ENCODE data around the gene STK10.
"Not testable (repeated sequence)": the region's sequence is repeated elsewhere in the genome, so short reads cannot be mapped to it uniquely, and the experiment has no call there.

The STK10 gene

DNA sequence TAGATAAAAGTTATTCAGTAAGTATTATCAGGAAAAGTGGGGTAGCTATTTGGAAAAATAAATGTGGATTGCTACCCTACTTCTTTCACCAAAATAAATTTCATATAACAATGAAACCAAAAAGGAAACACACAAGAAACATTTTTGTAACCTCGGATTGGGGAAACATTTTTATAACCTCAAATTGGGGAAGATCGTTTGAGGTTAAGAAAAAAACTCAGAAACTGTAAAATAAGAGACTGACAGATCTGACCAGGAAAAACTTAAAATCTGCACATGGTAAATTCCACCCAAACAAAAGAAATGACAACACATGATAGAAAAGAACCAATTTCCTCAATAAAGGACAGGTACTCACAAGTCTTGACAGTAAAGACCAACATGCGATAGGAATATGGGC is 19.5 kb upstream of the STK10 start:
- TF ChIP-seq, protein P1, sequence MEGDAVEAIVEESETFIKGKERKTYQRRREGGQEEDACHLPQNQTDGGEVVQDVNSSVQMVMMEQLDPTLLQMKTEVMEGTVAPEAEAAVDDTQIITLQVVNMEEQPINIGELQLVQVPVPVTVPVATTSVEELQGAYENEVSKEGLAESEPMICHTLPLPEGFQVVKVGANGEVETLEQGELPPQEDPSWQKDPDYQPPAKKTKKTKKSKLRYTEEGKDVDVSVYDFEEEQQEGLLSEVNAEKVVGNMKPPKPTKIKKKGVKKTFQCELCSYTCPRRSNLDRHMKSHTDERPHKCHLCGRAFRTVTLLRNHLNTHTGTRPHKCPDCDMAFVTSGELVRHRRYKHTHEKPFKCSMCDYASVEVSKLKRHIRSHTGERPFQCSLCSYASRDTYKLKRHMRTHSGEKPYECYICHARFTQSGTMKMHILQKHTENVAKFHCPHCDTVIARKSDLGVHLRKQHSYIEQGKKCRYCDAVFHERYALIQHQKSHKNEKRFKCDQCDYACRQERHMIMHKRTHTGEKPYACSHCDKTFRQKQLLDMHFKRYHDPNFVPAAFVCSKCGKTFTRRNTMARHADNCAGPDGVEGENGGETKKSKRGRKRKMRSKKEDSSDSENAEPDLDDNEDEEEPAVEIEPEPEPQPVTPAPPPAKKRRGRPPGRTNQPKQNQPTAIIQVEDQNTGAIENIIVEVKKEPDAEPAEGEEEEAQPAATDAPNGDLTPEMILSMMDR (IDR thresholded peaks at IDR 0.05; ENCODE audit: low read depth, low read length, missing control alignments) = no peak
- H3K4me3 ChIP-seq (ENCODE audit: low read depth, low read length) = no peak overlapping the region
- DNase-seq (ENCODE audit: low read depth) = no peak
- in situ Hi-C loops (cut with HindIII; ENCODE audit: low sequenced_read_pairs) = no loop called here

DNA sequence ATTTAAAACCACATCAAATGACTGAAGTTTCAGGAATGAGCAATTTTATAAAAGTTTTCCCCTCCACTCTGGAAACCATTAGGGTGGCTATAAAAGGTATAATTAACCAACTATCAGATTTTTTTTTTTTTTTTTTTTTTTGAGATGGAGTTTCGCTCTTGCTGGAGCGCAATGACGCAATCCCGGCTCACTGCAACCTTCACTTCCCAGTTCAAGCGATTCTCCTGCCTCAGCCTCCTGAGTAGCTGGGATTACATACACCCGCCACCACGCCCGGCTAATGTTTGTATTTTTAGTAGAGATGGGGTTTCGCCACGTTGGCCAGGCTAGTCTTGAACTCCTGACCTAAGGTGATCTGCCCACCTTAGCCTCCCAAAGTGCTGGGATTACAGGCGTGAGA is 18.0 kb upstream of the STK10 start:
- in situ Hi-C loops (cut with HindIII; ENCODE audit: low sequenced_read_pairs); H3K4me3 ChIP-seq (ENCODE audit: low read depth, low read length); DNase-seq (ENCODE audit: low read depth): not testable (repeated sequence)

DNA sequence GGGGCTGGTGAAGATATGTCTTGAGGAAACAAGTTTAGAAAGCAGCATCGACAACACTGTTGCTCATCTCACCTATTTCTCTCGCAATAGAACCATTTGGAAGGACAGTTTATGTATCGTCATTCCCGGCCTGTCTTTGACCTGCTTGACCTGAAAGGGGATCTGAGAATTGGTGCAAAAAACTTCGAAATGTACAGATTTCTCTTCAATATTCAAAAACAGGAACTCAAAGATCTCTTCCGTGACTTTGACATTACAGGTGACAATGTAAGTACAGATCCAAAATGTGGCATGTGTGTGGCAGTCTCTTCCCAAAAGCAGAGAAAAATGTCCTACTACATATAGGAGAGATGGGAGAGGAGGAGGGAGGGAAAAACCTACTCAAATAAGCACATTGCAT is 12.5 kb upstream of the STK10 start:
- in situ Hi-C loops (cut with HindIII; ENCODE audit: low sequenced_read_pairs) = no loop called here
- DNase-seq (ENCODE audit: low read depth) = no peak
- no peak overlapping the region for H3K4me3 ChIP-seq (ENCODE audit: low read depth, low read length)
- TF ChIP-seq, protein P1 (IDR thresholded peaks at IDR 0.05; ENCODE audit: low read depth, low read length, missing control alignments) = no peak

DNA sequence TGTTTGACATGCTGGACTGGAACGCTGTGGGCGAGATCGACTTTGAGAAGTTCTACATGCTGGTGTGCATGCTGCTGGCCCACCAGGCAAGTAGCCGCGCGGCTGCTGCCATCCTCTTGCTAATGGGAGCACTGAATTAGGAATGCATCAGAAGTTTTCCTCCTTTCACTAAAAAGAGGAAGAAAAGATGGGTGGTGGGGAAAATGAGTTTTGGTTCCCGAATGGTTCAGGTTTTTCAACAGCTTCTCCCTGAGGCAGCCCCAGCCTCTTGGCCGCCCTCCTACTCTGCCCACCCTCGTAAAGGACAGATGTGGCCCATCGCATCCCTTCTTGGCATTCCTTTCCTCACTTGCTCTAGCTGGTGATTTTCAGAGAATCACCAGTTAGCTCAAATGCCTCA is 11.4 kb upstream of the STK10 start:
- DNase-seq (ENCODE audit: low read depth) = no peak
- in situ Hi-C loops (cut with HindIII; ENCODE audit: low sequenced_read_pairs) = no loop called here
- TF ChIP-seq, protein P1 (IDR thresholded peaks at IDR 0.05; ENCODE audit: low read depth, low read length, missing control alignments) = no peak
- H3K4me3 ChIP-seq (ENCODE audit: low read depth, low read length) = no peak overlapping the region

DNA sequence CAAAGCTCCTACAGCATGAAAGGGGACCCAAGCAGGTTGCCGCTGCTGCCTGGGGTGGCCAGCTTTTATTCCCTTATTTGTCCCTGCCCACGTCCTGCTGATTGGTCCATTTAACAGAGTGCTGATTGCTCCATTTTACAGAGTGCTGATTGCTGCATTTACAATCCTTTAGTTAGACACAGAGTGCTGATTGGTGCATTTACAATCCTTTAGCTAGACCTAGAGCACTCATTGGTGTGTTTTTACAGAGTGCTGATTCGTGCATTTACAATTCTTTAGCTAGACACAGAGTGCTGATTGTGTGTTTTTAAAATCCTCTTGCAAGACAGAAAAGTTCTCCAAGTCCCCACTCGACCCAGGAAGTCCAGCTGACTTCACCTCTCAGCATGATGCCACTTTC is 9.8 kb upstream of the STK10 start:
- in situ Hi-C loops (cut with HindIII; ENCODE audit: low sequenced_read_pairs); DNase-seq (ENCODE audit: low read depth): not testable (repeated sequence)

DNA sequence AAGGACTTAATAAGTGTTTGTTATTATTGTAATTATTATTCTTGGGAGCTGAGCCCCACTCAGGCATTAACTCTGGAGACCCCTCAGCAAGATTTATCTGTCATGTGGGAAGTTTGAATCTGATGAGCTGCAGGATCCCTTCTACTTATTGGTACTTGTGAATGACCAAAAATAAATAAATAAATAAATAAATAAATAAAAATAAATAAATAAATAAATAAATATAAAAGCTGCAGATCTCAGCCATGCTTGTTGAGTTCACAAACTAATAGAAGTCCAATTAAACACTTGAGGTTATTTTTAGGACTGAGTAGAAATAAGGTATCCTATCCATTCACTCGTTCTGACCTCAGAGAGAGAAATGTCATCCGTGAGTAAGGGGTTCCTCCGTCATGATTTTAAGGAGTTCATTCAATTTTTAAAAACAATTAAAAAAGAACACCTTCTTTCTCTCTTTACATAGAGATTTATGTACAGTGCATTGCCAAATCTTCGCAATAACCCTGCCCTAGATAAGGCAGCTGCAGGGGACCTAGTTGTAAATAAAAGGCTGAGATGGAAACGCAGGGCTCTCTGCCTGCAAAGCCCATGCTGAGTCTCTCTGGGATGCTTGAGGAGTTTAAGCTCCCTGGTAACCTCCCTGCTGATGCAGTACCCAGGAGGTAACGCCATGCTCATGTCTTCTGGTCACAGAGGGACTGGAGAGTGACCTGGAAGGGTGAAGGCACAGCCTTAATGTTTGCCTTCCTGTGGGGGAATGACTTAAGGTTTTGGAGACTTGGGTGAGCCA is 7.2 kb upstream of the STK10 start:
- in situ Hi-C loops (cut with HindIII; ENCODE audit: low sequenced_read_pairs) = no loop called here
- no peak for DNase-seq (ENCODE audit: low read depth)
- TF ChIP-seq, protein P1 (IDR thresholded peaks at IDR 0.05; ENCODE audit: low read depth, low read length, missing control alignments) = no peak

More for the DNA sequence above, 9.8 kb upstream of the STK10 start:
- H3K4me3 ChIP-seq (ENCODE audit: low read depth, low read length) = not testable (repeated sequence)

DNA sequence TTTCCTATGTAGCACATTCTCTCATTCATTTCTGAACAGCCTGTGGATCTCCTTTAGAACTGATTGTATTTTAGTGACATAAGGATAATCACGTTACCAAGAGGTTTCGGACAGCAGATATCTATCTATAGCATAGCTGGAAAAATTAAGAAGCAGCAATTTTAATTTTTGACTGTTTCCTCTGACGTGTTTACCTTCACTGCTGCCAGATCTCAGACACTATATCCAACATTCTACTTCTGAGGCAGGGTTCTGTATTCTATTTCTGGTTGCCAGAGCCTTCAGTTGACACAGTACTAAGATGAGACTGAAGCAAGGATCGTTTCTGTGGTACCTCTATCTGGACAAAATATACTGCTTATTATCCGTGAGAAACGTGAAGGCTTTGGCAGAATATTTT is 5.8 kb upstream of the STK10 start, which contains the start of gene EFCAB9:
TSS of gene EFCAB9 (plus strand) at position 301 of the 400 bp plus-strand sequence. CDS start at position 302, 1 bp downstream.
- in situ Hi-C loops (cut with HindIII; ENCODE audit: low sequenced_read_pairs) = no loop called here
- TF ChIP-seq, protein P1 (IDR thresholded peaks at IDR 0.05; ENCODE audit: low read depth, low read length, missing control alignments) = no peak
- no peak for DNase-seq (ENCODE audit: low read depth)
- no peak within 1 kb of the TSS for H3K4me3 ChIP-seq (ENCODE audit: low read depth, low read length)

More for the DNA sequence above, 7.2 kb upstream of the STK10 start:
- no peak overlapping the region for H3K4me3 ChIP-seq (ENCODE audit: low read depth, low read length)

All from astrocyte of the cerebellum (primary cell).